RWPE2 (cell line): ENCODE data around the gene LRBA.
"Not testable (repeated sequence)": the region's sequence is repeated elsewhere in the genome, so short reads cannot be mapped to it uniquely, and the experiment has no call there.

Experiments
- ATAC-seq: fragments of 200-7000 bp; cut with Tn5 transposase; 3 replicates; pipeline ENCODE4 v1.9.1; 2021; ENCODE audit warnings: low read depth
- DNase-seq: peaks from one replicate; pipeline ENCODE4 v3.0.0-alpha.2; 2020; ENCODE audit warnings: low spot score
- H3K27ac ChIP-seq: fragments of 450-650 bp; 2 replicates; pipeline ENCODE4 v1.5.1; 2017; ENCODE audit warnings: mild to moderate bottlenecking; ENCODE audit not compliant: poor library complexity, severe bottlenecking
- H3K27me3 ChIP-seq: fragments of 250-450 bp; sonication (Bioruptor Pico); 2 replicates; pipeline ENCODE4 v1.5.1; 2021; ENCODE audit warnings: mild to moderate bottlenecking, moderate library complexity; ENCODE audit not compliant: insufficient read depth, poor library complexity, severe bottlenecking
- H3K36me3 ChIP-seq: fragments of 250-450 bp; sonication (Bioruptor Pico); 2 replicates; pipeline ENCODE4 v1.5.1; 2020; ENCODE audit warnings: low read depth, mild to moderate bottlenecking, moderate library complexity
- H3K4me1 ChIP-seq: fragments of 250-450 bp; sonication (Bioruptor Pico); 2 replicates; pipeline ENCODE4 v1.5.1; 2021; ENCODE audit warnings: mild to moderate bottlenecking, moderate library complexity; ENCODE audit not compliant: insufficient read depth, poor library complexity, severe bottlenecking
- H3K4me3 ChIP-seq: fragments of 250-450 bp; sonication (Bioruptor Pico); 2 replicates; pipeline ENCODE4 v1.5.1; 2021; ENCODE audit warnings: mild to moderate bottlenecking, moderate library complexity; ENCODE audit not compliant: severe bottlenecking
- H3K9me3 ChIP-seq: fragments of 250-450 bp; sonication (Bioruptor Pico); 2 replicates; pipeline ENCODE4 v1.5.1; 2021; ENCODE audit warnings: mild to moderate bottlenecking, moderate library complexity; ENCODE audit not compliant: severe bottlenecking
- TF ChIP-seq, protein P1 (sequence below): fragments of 450-650 bp; IDR thresholded peaks from one replicate; pipeline ENCODE4 v1.5.1; 2017; ENCODE audit warnings: mild to moderate bottlenecking, moderate library complexity; ENCODE audit not compliant: poor library complexity, severe bottlenecking

Gene LRBA

DNA sequence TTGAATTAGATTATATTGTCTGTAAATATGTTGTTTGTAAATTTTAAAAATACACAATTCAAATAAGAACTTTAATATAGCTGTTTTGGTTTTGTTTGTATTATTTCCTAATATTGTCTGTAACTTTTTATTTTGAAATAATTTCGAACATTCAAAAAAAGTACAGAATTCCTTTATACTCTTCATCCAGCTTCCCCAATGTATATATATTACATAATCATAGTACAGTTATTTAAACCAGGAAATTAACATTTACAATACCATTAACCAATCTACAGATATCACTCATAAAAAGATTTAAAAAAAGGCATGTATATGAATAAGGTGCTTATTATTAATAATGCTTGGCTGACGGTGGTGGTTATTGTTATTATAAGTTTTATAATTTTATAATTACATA is 84.1 kb downstream of the LRBA start:
- Histone ChIP-seq H3K9me3 (no peaks in the 10 kb centered on the region), H3K27me3 (no peaks in the 10 kb centered on the region), H3K4me3 (no peak overlapping the region), H3K27ac (no peak overlapping the region), H3K36me3 (peaks cover 16% of the 10 kb centered on the region; the same call in 1 of the 2 replicates), H3K4me1 (no peaks in the 10 kb centered on the region)
- no peak for ATAC-seq
- no peak for DNase-seq
- TF ChIP-seq, protein P1, sequence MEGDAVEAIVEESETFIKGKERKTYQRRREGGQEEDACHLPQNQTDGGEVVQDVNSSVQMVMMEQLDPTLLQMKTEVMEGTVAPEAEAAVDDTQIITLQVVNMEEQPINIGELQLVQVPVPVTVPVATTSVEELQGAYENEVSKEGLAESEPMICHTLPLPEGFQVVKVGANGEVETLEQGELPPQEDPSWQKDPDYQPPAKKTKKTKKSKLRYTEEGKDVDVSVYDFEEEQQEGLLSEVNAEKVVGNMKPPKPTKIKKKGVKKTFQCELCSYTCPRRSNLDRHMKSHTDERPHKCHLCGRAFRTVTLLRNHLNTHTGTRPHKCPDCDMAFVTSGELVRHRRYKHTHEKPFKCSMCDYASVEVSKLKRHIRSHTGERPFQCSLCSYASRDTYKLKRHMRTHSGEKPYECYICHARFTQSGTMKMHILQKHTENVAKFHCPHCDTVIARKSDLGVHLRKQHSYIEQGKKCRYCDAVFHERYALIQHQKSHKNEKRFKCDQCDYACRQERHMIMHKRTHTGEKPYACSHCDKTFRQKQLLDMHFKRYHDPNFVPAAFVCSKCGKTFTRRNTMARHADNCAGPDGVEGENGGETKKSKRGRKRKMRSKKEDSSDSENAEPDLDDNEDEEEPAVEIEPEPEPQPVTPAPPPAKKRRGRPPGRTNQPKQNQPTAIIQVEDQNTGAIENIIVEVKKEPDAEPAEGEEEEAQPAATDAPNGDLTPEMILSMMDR = no peak

DNA sequence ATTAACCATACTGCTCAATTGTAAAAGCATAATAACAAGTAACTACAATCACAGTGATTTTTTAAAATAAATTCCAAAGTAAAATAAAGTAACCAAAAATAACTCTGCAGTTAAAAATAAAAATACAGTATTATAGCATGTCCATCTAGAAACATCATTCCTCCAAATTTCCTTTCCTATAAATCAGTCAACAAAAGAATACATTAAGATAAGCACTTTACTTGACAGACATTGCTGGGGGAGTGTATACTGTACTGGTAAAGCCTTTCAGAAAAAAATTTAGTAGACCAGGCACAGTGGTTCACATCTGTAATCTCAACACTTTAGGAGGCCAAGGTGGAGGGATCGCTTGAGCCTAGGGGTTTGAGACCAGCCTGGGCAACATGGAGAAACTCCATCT is 91.1 kb downstream of the LRBA start:
- H3K4me3 ChIP-seq = no peak overlapping the region
- no peaks in the 10 kb centered on the region for H3K27me3 ChIP-seq
- no peak overlapping the region for H3K27ac ChIP-seq
- DNase-seq = no peak
- TF ChIP-seq, protein P1 = no peak
- no peaks in the 10 kb centered on the region for H3K9me3 ChIP-seq
- no peak for ATAC-seq
- peaks cover 15% of the 10 kb centered on the region for H3K4me1 ChIP-seq
- peaks cover 29% of the 10 kb centered on the region for H3K36me3 ChIP-seq

DNA sequence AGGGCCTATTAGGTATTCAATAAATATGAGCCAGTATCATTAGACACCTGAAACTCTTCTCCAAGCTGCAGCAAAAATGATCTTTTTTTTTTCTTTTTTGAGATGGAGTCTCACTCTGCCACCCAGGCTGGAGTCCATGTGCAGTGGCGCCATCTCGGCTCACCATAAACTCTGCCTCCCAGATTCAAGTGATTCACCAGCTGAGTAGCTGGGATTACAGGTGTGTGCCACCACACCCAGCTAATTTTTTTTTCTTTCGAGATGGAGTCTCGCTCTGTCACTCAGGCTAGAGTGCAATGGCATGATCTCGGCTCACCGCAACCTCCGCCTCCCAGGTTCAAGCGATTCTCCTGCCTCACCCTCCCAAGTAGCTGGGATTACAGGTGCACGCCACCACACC is 93.6 kb downstream of the LRBA start:
- ATAC-seq, H3K27me3 ChIP-seq, H3K4me3 ChIP-seq, DNase-seq, H3K9me3 ChIP-seq, H3K27ac ChIP-seq: not testable (repeated sequence)
- H3K36me3 ChIP-seq = peaks cover 33% of the 10 kb centered on the region
- peaks cover 15% of the 10 kb centered on the region for H3K4me1 ChIP-seq

DNA sequence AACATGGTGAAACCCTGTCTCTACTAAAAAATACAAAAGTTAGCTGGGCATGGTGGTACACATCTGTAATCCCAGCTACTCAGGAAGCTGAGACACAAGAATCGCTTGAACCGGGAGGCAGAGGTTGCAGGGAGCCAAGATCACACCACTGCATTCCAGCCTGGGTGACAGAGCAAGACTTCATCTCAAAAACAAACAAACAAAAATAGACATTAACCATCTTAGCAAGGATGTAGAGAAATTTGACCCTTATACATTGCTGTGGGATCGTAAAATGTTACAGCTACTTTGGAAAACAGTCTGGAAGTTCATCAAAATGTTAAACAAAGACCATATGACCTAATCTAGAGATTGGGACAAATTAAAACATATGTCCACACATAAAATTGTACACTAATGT is 96.5 kb downstream of the LRBA start:
- H3K27me3 ChIP-seq, H3K27ac ChIP-seq, DNase-seq, ATAC-seq, H3K9me3 ChIP-seq, H3K4me3 ChIP-seq: not testable (repeated sequence)
- Histone ChIP-seq H3K4me1 (peaks cover 15% of the 10 kb centered on the region), H3K36me3 (peaks cover 59% of the 10 kb centered on the region)

DNA sequence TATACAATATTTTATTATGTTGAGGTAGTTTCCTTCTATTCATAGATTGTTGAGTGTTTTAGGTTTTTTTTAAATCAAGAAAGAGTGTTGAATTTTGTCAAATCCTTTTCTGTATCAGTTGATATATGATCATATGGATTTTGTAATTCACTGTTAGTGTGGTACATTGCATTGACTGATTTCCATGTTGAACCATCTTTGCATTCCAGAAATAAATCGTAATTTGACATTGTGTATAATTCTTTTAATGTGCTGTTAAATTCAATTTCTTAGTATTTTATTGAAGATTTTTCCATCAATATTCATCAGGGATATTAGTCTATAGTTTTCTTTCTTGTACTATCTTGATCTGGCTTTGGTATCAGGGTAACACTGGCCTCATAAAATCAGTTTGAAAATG is 103.8 kb downstream of the LRBA start:
- no peak overlapping the region for H3K4me3 ChIP-seq
- H3K27ac ChIP-seq = no peak overlapping the region
- TF ChIP-seq, protein P1 = no peak
- DNase-seq (no peak), ATAC-seq (no peak)
- peaks cover 87% of the 10 kb centered on the region for H3K36me3 ChIP-seq
- no peaks in the 10 kb centered on the region for H3K9me3 ChIP-seq
- no peaks in the 10 kb centered on the region for H3K27me3 ChIP-seq
- no peaks in the 10 kb centered on the region for H3K4me1 ChIP-seq

DNA sequence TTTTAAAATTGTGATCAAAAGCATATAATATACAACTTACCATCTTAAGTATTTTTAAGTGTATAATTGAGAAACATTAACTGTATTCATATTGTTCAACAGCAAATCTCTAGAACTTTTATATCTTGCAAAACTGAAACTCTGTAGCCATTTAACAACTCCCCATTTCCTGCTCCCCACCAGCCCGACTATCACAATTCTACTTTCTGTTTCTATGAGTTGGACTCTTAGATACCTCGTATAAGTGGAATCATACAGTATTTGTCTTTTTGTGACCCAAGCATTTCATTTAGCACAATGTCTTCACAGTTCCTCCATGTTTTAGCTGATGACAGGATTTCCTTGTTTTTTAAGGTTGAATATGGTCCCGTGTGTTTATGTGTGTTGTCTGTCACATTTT is 106.0 kb downstream of the LRBA start:
- no peak for ATAC-seq

More for the DNA sequence above, 106.0 kb downstream of the LRBA start:
- H3K9me3 ChIP-seq = no peaks in the 10 kb centered on the region
- no peaks in the 10 kb centered on the region for H3K4me1 ChIP-seq
- peaks cover 84% of the 10 kb centered on the region for H3K36me3 ChIP-seq
- TF ChIP-seq, protein P1 = no peak
- H3K4me3 ChIP-seq = no peak overlapping the region
- H3K27ac ChIP-seq = no peak overlapping the region
- DNase-seq = no peak
- H3K27me3 ChIP-seq = no peaks in the 10 kb centered on the region
